B cell (primary cell): ENCODE data around the gene ATG2A. TPM values are rescaled to one million over a fixed set of nuclear protein-coding genes. Genes with fewer than 3 reads are reported as not detected.

Experiments used
- ATAC-seq: fragments of 200-7000 bp; cut with Tn5 transposase; one replicate; pipeline ENCODE4 v1.10.0; 2021; ENCODE audit warnings: low read depth, mild to moderate bottlenecking, moderate number of reproducible peaks, moderate library complexity
- CTCF ChIA-PET: fragments of 350-600 bp; sonication (Branson Sonifier 250); formaldehyde crosslinking; loops from one replicate; lab custom pipeline; 2021; ENCODE audit warnings: antibody characterized with exemption, inconsistent platforms; lab: Charles Lee
- POLR2A ChIA-PET: fragments of 350-600 bp; sonication (Branson Sonifier 250); formaldehyde crosslinking; loops from one replicate; lab custom pipeline; 2021; ENCODE audit warnings: antibody characterized with exemption; lab: Charles Lee
- DNase-seq: peaks from one replicate; pipeline ENCODE4 v3.0.0; 2013
- H2AFZ ChIP-seq: 2 replicates; pipeline ENCODE4 v1.6.1; 2012; ENCODE audit warnings: mild to moderate bottlenecking, low read depth, low read length; ENCODE audit not compliant: insufficient read depth, poor library complexity, severe bottlenecking
- H3K27ac ChIP-seq, 2 donors: 1 replicate in 1 of 2; 2 replicates in 1 of 2; pipeline ENCODE4 v1.5.1; 2012 to 2013; ENCODE audit warnings: low read length in 2 of 2, mild to moderate bottlenecking in 2 of 2, moderate library complexity in 1 of 2
- H3K27me3 ChIP-seq, 4 experiments: fragments of 200-600 bp in 1 of 4; sonication (generic) in 1 of 4; replicated peaks in 1 of 4; 1 replicate in 2 of 4; 2 replicates in 2 of 4; pipeline versions ENCODE4 v1.6.1 to v1.7.0; 2013 to 2016; ENCODE audit warnings: low read length in 3 of 4, mild to moderate bottlenecking in 2 of 4, mixed read lengths in 1 of 4, moderate library complexity in 1 of 4; ENCODE audit not compliant: insufficient read depth in 4 of 4, control insufficient read depth in 3 of 4; ENCODE audit errors: control extremely low read depth in 1 of 4
- H3K36me3 ChIP-seq, 2 experiments: replicated peaks in 1 of 2; 1 replicate in 1 of 2; 2 replicates in 1 of 2; pipeline versions ENCODE4 v1.6.1 to v1.7.1; 2013; ENCODE audit warnings: low read length in 1 of 2; ENCODE audit not compliant: insufficient read depth in 2 of 2, control insufficient read depth in 1 of 2; ENCODE audit errors: control extremely low read depth in 1 of 2, extremely low read depth in 1 of 2
- H3K4me1 ChIP-seq, 2 donors: fragments of 200-600 bp in 1 of 2; sonication (generic) in 1 of 2; 1 replicate in 1 of 2; 2 replicates in 1 of 2; pipeline versions ENCODE4 v1.5.1 to v1.6.1; 2013 to 2017; ENCODE audit warnings: low read length in 2 of 2; ENCODE audit not compliant: control insufficient read depth in 2 of 2, insufficient read depth in 2 of 2
- H3K4me2 ChIP-seq: replicated peaks from 2 replicates; pipeline ENCODE3; 2012; ENCODE audit warnings: mild to moderate bottlenecking, low read depth, low read length; ENCODE audit not compliant: poor library complexity, severe bottlenecking
- H3K4me3 ChIP-seq, 5 experiments: fragments of 200-600 bp in 1 of 5; sonication (generic) in 1 of 5; 1 replicate in 3 of 5; 2 replicates in 2 of 5; pipeline versions ENCODE4 v1.5.1 to v1.7.0; 2011 to 2016; ENCODE audit warnings: low read length in 4 of 5, mild to moderate bottlenecking in 4 of 5, low read depth in 2 of 5, control low read depth in 1 of 5, moderate library complexity in 1 of 5; ENCODE audit not compliant: insufficient read depth in 1 of 5; ENCODE audit errors: control extremely low read depth in 1 of 5, extremely low read depth in 1 of 5
- H3K79me2 ChIP-seq: fragments of 200-600 bp; sonication (generic); one replicate; pipeline ENCODE4 v1.6.0; 2016; ENCODE audit warnings: low read length; ENCODE audit not compliant: control insufficient read depth, insufficient read depth
- H3K9ac ChIP-seq: fragments of 200-600 bp; sonication (generic); 2 replicates; pipeline ENCODE4 v1.6.1; 2017; ENCODE audit warnings: mild to moderate bottlenecking, low read length, moderate library complexity
- H3K9me3 ChIP-seq, 3 donors: one replicate each; pipeline versions ENCODE4 v1.6.1 to v1.7.1; 2013; ENCODE audit warnings: low read length in 2 of 3; ENCODE audit not compliant: control insufficient read depth in 2 of 3, insufficient read depth in 1 of 3; ENCODE audit errors: control extremely low read depth in 1 of 3
- H4K20me1 ChIP-seq: 2 replicates; pipeline ENCODE4 v1.6.0; 2012; ENCODE audit warnings: mild to moderate bottlenecking, low read length; ENCODE audit not compliant: insufficient read depth, control insufficient read depth, poor library complexity, severe bottlenecking
- H3K27ac Mint-ChIP-seq: one replicate; pipeline ENCODE4 v1.8.0; 2021; ENCODE audit warnings: mixed read lengths
- H3K27me3 Mint-ChIP-seq: one replicate; pipeline ENCODE4 v1.8.0; 2021; ENCODE audit warnings: mixed read lengths
- H3K4me1 Mint-ChIP-seq: one replicate; pipeline ENCODE4 v1.8.0; 2021; ENCODE audit warnings: mixed read lengths
- H3K4me3 Mint-ChIP-seq: one replicate; pipeline ENCODE4 v1.8.0; 2021; ENCODE audit warnings: mixed read lengths
- H3K9me3 Mint-ChIP-seq: one replicate; pipeline ENCODE4 v1.8.0; 2022; ENCODE audit warnings: mixed read lengths; ENCODE audit not compliant: insufficient read depth
- EZH2 ChIP-seq: IDR thresholded peaks from 2 replicates; pipeline ENCODE4 v1.6.1; 2012; ENCODE audit warnings: borderline replicate concordance, low read depth, mild to moderate bottlenecking, moderate library complexity, low read length; ENCODE audit not compliant: insufficient read depth, poor library complexity, severe bottlenecking
- WGBS: methylation state at CpG from one replicate; pipeline ENCODE4 v1.1.5; 2013; ENCODE audit warnings: missing lambda C conversion rate; ENCODE audit not compliant: insufficient coverage; 5-methylcytosine and 5-hydroxymethylcytosine counted together
- intact Hi-C: fragments of 100-400 bp; cut with micrococcal nuclease; formaldehyde crosslinking; loops from one replicate; pipeline ENCODE4 v1.10.0; 2022
- polyA plus RNA-seq: library from polyadenylated mRNA; depleted of rRNA; stranded (reverse); fragments of >200 nt; gene quantifications from 2 replicates; pipeline ENCODE4 v1.2.3, GENCODE V29; 2012
- total RNA-seq, 2 donors: library from RNA; stranded (reverse); fragments of 120-200 nt in 1 of 2; gene quantifications; 1 replicate in 1 of 2; 2 replicates in 1 of 2; pipeline versions ENCODE4 v1.2.3 to v1.2.4, GENCODE V29; 2013 to 2022
- TF ChIP-seq, protein P1 (sequence below): fragments of 200-600 bp; IDR thresholded peaks from one replicate; pipeline ENCODE4 v1.8.0; 2022; ENCODE audit warnings: antibody characterized with exemption, mild to moderate bottlenecking

Gene ATG2A
- total and polyA plus RNA-seq, 2 donors (not counting 1 experiment from before 2014, with no cell fraction given) = 24.3 to 38.6 TPM

GRCh38 chr11:64884019-64884418 lies 33.0 kb downstream of the ATG2A start:
- ChIA-PET POLR2A (interaction anchor here (0.7 kb wide), 1 partner anchor 36 kb away, joined by 3 read pairs; no protein-coding TSS in a partner anchor), CTCF (interaction anchor here (2.4 to 30.2 kb wide), 2 partner anchors 10 to 28 kb away, joined by 18 to 1254 read pairs; partner anchors contain the start of gene CDC42BPG)
- Mint-ChIP-seq H3K27ac (peak overlapping the region; percentile 37), H3K4me1 (peaks cover 46% of the 10 kb centered on the region), H3K27me3 (no peaks in the 10 kb centered on the region), H3K4me3 (no peak overlapping the region), H3K9me3 (no peaks in the 10 kb centered on the region)
- no peak overlapping the region for H3K4me3 ChIP-seq
- peaks cover 37 to 40% of the 10 kb centered on the region in 2 donors for H3K4me1 ChIP-seq
- H3K79me2 ChIP-seq = peaks cover 9% of the 10 kb centered on the region
- DNase-seq = no peak
- no peaks in the 10 kb centered on the region for H4K20me1 ChIP-seq
- H3K4me2 ChIP-seq = no peak overlapping the region
- WGBS = 98% methylated on average over 8 of the region's 8 CpGs
- H3K36me3 ChIP-seq = no peaks in the 10 kb centered on the region
- no peaks in the 10 kb centered on the region for H3K9me3 ChIP-seq
- no peak for ATAC-seq
- TF ChIP-seq, protein P1, sequence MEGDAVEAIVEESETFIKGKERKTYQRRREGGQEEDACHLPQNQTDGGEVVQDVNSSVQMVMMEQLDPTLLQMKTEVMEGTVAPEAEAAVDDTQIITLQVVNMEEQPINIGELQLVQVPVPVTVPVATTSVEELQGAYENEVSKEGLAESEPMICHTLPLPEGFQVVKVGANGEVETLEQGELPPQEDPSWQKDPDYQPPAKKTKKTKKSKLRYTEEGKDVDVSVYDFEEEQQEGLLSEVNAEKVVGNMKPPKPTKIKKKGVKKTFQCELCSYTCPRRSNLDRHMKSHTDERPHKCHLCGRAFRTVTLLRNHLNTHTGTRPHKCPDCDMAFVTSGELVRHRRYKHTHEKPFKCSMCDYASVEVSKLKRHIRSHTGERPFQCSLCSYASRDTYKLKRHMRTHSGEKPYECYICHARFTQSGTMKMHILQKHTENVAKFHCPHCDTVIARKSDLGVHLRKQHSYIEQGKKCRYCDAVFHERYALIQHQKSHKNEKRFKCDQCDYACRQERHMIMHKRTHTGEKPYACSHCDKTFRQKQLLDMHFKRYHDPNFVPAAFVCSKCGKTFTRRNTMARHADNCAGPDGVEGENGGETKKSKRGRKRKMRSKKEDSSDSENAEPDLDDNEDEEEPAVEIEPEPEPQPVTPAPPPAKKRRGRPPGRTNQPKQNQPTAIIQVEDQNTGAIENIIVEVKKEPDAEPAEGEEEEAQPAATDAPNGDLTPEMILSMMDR = no peak
- TF ChIP-seq EZH2 = no peak
- intact Hi-C loops = no loop called here
- no peaks in the 10 kb centered on the region for H3K27me3 ChIP-seq
- no peak overlapping the region for H3K27ac ChIP-seq
- H2AFZ ChIP-seq = no peak overlapping the region
- no peak overlapping the region for H3K9ac ChIP-seq

DNA sequence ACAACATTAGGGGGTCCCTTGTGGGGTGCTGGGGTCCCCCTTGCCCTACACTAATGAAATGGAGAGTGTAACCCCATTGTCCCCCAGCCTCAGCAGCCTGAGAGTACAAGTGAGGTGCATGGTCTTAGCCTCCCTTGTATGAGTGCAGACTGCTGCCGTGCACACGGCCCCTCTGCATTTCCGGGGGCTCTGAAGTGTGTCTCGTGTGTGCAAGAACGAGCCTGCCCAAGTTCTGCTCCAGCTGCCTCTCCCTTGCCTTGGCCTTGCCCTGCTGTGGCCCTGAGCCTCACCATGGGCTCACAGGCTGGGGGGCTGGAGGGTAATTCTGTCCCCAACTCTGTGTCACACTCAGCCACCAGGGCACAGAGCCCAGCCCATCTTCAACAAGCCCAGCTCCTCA lies 33.4 kb downstream of the ATG2A start:
- Histone ChIP-seq H3K36me3 (no peaks in the 10 kb centered on the region), H3K27me3 (no peaks in the 10 kb centered on the region), H3K79me2 (peaks cover 5% of the 10 kb centered on the region), H3K9ac (no peak overlapping the region), H4K20me1 (no peaks in the 10 kb centered on the region), H3K27ac (no peak overlapping the region), H3K4me1 (peaks cover 35 to 38% of the 10 kb centered on the region in 2 donors), H2AFZ (no peak overlapping the region), H3K4me2 (no peak overlapping the region), H3K4me3 (no peak overlapping the region), H3K9me3 (no peaks in the 10 kb centered on the region)
- ChIA-PET POLR2A (interaction anchor here (0.7 kb wide), 1 partner anchor 36 kb away, joined by 3 read pairs; no protein-coding TSS in a partner anchor), CTCF (interaction anchor here (2.4 to 30.2 kb wide), 2 partner anchors 10 to 27 kb away, joined by 18 to 1254 read pairs; partner anchors contain the start of gene CDC42BPG)
- Mint-ChIP-seq H3K4me1 (peaks cover 47% of the 10 kb centered on the region), H3K4me3 (no peak overlapping the region), H3K27ac (no peak overlapping the region), H3K27me3 (no peaks in the 10 kb centered on the region), H3K9me3 (no peaks in the 10 kb centered on the region)
- TF ChIP-seq EZH2 = no peak
- TF ChIP-seq, protein P1 = no peak
- WGBS = 92% methylated on average over 5 of the region's 5 CpGs
- intact Hi-C loops = no loop called here
- ATAC-seq = no peak
- DNase-seq = no peak
